H54 (cell line): Measurements from ENCODE around the gene KRT80.
A peak's percentile ranks its signal among the peaks of the same experiment; 100 is the strongest.

ENCODE experiments used
- DNase-seq: peaks from one replicate; pipeline ENCODE4 v3.0.0; 2011; ENCODE audit warnings: low spot score, mixed read lengths; ENCODE audit not compliant: insufficient read length
- FAIRE-seq: peaks from 3 replicates; lab custom pipeline; 2011; peaks lifted over from hg19 to GRCh38; lab: Jason Lieb, UNC
- POLR2A ChIP-seq: IDR thresholded peaks from 2 replicates; pipeline ENCODE4 v1.6.1; 2011; ENCODE audit warnings: low read depth, mild to moderate bottlenecking, low read length

The KRT80 gene

DNA sequence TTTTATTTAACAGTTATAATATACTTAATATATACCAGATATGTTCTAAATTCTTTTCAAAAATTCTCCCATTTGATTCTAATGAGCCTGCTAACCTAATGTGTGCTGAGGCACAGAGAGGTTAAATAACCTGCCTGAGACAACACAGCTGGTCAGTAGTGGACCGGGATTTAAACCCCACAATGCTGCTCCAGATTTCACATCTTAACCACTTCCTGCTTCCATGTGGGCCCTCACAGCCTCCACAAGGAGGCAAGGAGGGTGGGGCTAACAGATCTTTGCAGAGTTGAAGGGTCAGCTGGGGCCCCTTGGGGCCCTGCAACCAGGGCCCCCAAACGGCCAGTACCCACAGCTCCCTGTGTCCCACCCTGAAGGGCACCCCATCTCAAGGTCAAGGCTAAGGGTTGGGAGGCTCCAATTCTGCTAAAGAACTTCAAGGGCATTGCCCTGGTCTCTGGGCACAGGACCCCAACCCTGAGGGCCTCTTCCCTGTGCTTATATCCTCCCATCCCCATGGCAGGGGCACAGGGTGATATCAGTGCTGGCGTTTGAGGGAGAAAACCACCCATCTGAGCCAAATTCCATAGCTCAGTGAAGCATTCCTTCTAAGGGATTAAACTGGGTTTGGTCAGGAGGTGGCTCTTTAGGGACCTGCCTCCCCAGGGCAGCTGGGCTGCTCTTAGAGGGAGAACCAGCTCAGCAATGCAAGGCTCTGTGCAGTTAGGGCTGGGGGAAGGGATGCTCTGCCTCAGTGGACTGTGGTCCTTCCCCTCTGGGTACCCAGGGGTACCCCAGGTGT, 2.2 kb downstream of the KRT80 start:
- TF ChIP-seq POLR2A, result no peak
- no peak for DNase-seq
- no peak for FAIRE-seq

- DNase-seq (no peak), FAIRE-seq (no peak)
- 0 out of 2 replicates have a peak, but pooled peaks have one; percentile 18 for TF ChIP-seq POLR2A
Measured at GRCh38 chr12:52188658-52189057, 3.2 kb downstream of the KRT80 start.

- FAIRE-seq, result no peak
Measured at GRCh38 chr12:52187640-52188039, 4.2 kb downstream of the KRT80 start.

DNA sequence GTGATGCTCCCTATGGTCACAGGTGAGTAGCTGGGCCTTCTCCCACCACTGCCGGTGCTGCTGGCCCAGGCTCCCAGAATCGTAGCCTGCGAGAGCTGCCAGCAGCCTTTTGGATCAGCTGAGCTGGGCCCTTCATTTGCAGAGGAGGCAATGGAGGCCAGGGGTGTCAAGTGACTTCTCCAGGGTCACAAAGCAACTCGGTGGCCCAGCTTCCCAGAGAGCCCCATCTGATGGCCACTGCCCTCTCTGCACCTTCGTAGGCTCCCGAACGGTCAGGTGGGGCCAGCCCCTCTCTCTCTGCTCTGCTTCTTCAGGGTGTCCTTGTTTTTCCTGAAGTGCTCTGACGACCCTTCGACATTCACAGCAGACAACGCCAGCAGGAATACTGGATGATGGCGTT, 4.6 kb downstream of the KRT80 start:
- DNase-seq (no peak), FAIRE-seq (no peak)
- no peak for TF ChIP-seq POLR2A

More at GRCh38 chr12:52187640-52188039, 4.2 kb downstream of the KRT80 start:
- TF ChIP-seq POLR2A, result no peak
- DNase-seq, result no peak

GRCh38 chr12:52186118-52186840, 5.5 kb downstream of the KRT80 start:
- FAIRE-seq (no peak), DNase-seq (peak; percentile 79)
- TF ChIP-seq POLR2A, result no peak

DNA sequence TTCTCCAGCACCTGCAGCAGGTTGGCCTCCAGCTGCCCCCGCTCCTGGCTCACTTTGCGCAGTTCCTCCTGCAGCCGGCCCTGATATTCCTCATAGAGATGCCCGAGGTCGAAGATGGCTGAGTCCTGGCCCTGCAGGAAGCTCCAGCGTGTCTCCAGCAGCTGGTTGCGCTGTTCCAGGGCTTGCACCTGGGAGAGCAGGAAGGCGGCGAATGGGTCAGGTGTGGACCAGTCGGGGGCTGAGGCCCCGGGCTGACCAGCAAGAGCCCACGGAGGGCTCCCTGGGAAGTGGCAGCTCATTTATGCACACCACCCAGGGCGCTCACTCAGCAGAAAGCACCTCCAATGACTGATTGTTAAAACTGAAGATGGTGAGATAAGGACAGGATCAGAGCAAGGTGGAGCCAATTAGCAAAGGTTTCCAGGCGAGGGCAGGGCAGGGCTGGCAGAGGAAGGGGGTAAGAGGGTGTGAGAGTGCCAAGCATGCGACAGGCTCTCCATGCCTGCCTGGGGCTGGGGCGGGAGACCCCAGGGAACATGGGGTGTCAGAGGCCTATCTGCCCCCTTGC, 6.3 kb downstream of the KRT80 start:
- FAIRE-seq (no peak), DNase-seq (no peak)
- no peak for TF ChIP-seq POLR2A

GRCh38 chr12:52184813-52185212, 7.0 kb downstream of the KRT80 start:
- no peak for TF ChIP-seq POLR2A

GRCh38 chr12:52183971-52184370, 7.8 kb downstream of the KRT80 start:
- TF ChIP-seq POLR2A, result no peak
- DNase-seq (no peak), FAIRE-seq (no peak)

More at GRCh38 chr12:52184813-52185212, 7.0 kb downstream of the KRT80 start:
- DNase-seq (no peak), FAIRE-seq (no peak)

DNA sequence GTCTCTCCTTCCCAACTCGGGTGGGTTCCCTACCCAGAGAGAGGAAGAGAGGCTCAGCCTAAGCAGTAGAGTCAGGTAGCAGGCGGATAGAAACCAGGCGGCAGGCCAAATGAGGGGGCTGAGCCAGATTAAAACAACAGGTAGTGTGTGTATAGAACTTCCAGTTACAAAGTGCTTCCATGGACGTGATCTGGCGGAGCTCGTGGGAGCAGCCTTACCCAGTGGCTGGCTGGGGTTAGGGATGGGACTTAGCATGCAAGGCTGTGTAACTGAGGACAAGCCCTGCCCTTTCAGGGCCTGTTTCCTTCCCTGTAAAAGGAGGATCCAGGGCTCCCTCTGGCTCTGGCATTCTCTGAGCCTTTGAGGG, 8.3 kb downstream of the KRT80 start:
- TF ChIP-seq POLR2A, result no peak
- no peak for DNase-seq
- FAIRE-seq, result no peak

GRCh38 chr12:52182898-52183543, 8.8 kb downstream of the KRT80 start:
- FAIRE-seq (no peak), DNase-seq (no peak)
- TF ChIP-seq POLR2A, result no peak

DNA sequence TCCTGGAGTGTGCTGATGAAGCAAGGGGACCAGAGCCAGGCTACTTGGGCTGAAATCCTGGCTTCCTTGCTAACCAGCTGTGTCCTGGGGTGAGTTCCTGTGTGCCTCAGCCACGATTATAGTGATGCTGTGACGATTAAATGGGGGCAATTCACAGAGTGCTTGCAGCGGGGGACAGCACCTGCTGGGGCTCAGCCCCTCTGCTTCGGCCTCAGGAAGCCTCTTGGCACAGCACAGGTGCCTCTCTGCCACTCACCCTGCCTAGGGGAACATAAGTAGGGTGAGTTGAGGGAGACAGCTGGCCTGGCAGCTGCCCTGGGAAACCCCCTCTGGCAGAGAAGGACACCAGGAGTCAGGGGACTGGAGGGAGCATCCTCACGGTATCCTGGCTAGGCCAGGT, 9.4 kb downstream of the KRT80 start:
- no peak for DNase-seq
- no peak for FAIRE-seq
- no peak for TF ChIP-seq POLR2A

DNA sequence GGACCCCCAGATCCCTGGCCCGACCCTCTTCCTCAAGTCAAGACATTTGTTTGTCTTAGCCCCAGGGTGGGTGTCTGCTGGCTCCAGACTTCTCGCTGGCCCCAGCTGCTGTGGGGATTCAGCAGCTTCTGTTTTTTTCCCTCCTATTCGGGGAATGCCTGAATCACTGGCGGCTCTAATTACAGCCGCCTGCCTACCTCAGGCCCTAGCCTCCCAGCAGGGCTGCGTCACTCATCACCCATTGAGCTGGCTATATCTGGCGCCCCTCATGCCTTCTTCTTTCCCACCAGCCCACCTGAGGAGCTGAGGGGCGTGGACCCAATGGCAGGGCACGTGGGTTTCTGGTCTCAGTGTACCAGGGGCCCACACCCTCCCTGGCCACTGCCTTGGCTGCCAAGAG, 10.1 kb downstream of the KRT80 start:
- FAIRE-seq (no peak), DNase-seq (no peak)
- no peak for TF ChIP-seq POLR2A

DNA sequence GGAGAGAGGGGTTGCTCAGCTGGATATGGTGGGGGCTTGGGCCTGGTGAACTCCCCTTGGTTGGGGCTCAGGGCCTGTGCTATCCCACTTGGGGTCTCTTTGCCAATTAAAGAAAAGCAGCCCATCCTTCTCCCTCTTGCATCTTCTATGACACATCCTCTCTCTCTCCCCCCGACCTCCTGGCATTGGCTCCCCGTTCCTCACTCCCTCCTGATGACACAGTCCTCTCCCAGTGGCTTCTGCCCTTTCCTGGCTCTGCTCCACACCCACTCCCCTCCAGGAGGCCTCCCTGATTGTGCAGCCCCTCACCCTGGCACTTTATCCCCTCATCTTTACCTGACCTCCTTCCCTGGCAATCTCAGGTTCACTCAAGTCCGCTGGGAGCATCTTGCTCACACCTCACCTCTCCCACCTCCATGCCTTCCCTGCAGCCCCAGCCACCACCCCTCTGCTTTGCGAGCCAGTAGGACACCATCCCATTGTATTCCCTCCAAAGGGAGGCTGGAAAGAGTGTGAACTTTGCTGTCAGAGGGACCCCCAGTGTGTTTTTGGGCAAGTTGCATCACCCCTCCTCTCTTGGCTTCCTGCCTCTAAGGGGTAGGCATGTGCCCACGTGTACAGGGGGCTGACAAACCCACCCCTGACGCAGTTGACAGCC, 10.7 kb downstream of the KRT80 start:
- no peak for TF ChIP-seq POLR2A
- FAIRE-seq, result no peak

DNA sequence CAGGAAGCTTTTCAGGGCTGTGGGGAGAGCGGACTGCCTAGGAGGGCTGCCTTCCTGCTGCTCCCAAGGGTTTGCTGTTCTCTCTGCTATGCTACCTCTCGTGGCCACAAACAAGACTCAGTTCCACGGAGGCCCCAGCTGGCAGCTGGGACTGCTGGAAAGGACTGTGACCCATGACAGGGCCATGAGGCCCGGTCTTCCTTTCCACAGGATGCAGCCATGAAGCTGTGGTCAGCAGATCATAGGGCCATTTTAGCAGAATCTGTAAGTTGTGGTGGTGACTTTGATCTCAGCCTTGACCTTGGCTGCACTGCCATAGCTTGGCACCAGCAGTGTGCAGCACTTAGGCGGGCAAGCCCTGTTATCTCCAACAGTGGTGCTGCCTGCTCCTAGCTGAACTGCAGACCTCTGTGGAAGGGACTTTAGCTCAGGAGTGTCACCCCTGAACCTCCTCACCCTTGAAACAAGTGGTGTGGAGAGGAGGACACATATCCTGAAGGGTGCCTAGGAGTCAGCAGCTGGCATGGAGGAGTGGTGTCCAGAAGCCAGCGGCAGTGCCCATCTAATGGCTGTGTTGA, 12.3 kb downstream of the KRT80 start:
- no peak for TF ChIP-seq POLR2A
- FAIRE-seq (no peak), DNase-seq (no peak)

More for the DNA sequence above, 10.7 kb downstream of the KRT80 start:
- no peak for DNase-seq
